Gastrocnemius medialis (tissue), 4 donors: Measurements from ENCODE around the gene SMIM23.

Experiments
- CTCF ChIP-seq, 5 experiments: fragments of 450-650 bp in 3 of 5; fragments of 200-600 bp in 2 of 5; sonication (generic) in 2 of 5; IDR thresholded peaks in 4 of 5; conservative IDR thresholded peaks in 1 of 5; 1 replicate in 4 of 5; 2 replicates in 1 of 5; pipeline ENCODE4 v1.5.1; 2016 to 2019; ENCODE audit warnings: antibody characterized with exemption in 5 of 5, mild to moderate bottlenecking in 3 of 5, moderate library complexity in 3 of 5
- POLR2A ChIP-seq, 2 donors: fragments of 450-650 bp; IDR thresholded peaks; one replicate each; pipeline ENCODE4 v1.6.1; 2017; ENCODE audit warnings: antibody characterized with exemption in 2 of 2, mild to moderate bottlenecking in 2 of 2, moderate library complexity in 2 of 2

- TF ChIP-seq POLR2A (IDR thresholded peaks at IDR 0.05) (no peak), CTCF (IDR thresholded peaks at IDR 0.05 in 4 of 5, conservative IDR thresholded peaks at IDR 0.05 in 1 of 5) (no peak)
Measured at GRCh38 chr5:171759777-171760176, 25.8 kb upstream of the SMIM23 start.
